ENCODE results near the gene GTF2F1. TPM values are rescaled to one million over a fixed set of nuclear protein-coding genes. Genes with fewer than 3 reads are reported as not detected.
A peak's percentile ranks its signal among the peaks of the same experiment; 100 is the strongest.
"Not testable (repeated sequence)": the region's sequence is repeated elsewhere in the genome, so short reads cannot be mapped to it uniquely, and the experiment has no call there.

Gene GTF2F1
- total and polyA plus RNA-seq, 2 experiments from 2014 or later: 41.2 to 43.3 TPM

DNA sequence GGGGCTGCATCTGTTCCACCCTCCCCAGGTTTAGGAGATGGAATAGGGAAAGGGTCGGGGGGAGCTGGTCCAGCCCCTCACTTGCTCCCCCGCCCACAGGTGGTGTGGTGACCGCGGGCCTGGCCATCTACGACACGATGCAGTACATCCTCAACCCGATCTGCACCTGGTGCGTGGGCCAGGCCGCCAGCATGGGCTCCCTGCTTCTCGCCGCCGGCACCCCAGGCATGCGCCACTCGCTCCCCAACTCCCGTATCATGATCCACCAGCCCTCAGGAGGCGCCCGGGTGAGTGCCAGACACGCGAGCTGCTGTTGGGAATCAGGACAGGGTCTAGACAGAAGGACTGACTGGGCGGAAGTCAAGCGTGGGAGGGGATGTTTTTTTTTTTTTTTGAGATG lies 28.6 kb downstream of the GTF2F1 start:
- 93 to 95% methylated on average over 20 to 21 of the region's 21 CpGs for WGBS, 2 experiments (ENCODE audit: low coverage in 1 of 2, low lambda C conversion rate in 2 of 2, missing lambda C conversion rate in 2 of 2)
- Histone ChIP-seq H3F3A (ENCODE audit: insufficient read depth) (0 out of 2 replicates have a peak, but pooled peaks cover 5% of the 10 kb centered on the region), H4K20me1 (ENCODE audit: insufficient read depth) (no peaks in the 10 kb centered on the region), H3K4me3 (no peak overlapping the region), H3K36me3 (ENCODE audit: low read depth) (peaks cover 12% of the 10 kb centered on the region; the same call in 1 of the 2 replicates), H3K79me2 (ENCODE audit: insufficient read depth) (peaks cover 26% of the 10 kb centered on the region), H3K9me3 (ENCODE audit: low read depth) (no peaks in the 10 kb centered on the region), H2AFZ (no peak overlapping the region), H3K9ac (no peak overlapping the region), H3K27me3 (replicated peaks; ENCODE audit: insufficient read depth) (no peaks in the 10 kb centered on the region), H3K4me2 (ENCODE audit: unreplicated experiment) (no peak overlapping the region), H3K9me2 (ENCODE audit: insufficient read depth) (no peaks in the 10 kb centered on the region), H3K27ac (no peak overlapping the region), H3K4me1 (ENCODE audit: insufficient read depth) (no peaks in the 10 kb centered on the region)
- in situ Hi-C loops (cut with MboI): no loop called here
- TF ChIP-seq EZH2 (IDR thresholded peaks at IDR 0.05; ENCODE audit: insufficient read depth, poor library complexity, severe bottlenecking) (no peak), EZH2phosphoT487 (IDR thresholded peaks at IDR 0.05; ENCODE audit: insufficient read depth, low read depth) (no peak)
- no peak for DNase-seq

DNA sequence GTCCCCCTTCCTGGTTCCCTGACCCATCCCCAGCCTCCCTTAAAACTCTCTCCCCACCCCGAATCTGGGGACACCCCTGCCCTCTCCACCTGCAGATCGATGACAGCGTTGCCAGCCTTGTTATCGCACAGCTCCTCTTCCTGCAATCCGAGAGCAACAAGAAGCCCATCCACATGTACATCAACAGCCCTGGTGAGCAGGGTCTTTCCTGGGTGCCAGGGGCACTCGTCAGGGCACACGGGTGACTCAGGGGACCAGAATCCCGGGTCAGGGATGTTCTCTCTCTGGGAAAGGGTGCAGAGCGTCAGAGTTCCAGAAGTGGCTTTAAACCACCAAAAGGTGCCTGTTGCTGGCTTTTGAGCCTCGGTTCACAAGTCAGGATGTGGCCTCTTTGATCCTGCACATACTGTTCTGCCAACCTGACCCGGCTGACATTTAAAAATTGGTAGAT lies 30.6 kb downstream of the GTF2F1 start:
- WGBS, 2 experiments (ENCODE audit: low coverage in 1 of 2, low lambda C conversion rate in 2 of 2, missing lambda C conversion rate in 2 of 2): 27 to 34% methylated on average over 11 of the region's 11 CpGs
- DNase-seq: peak; percentile 26
- peak overlapping the region; percentile 78 for H3K4me3 ChIP-seq
- no peaks in the 10 kb centered on the region for H3K9me3 ChIP-seq (ENCODE audit: low read depth)
- H3K9ac ChIP-seq: peak overlapping the region; percentile 83
- H3K4me2 ChIP-seq (ENCODE audit: unreplicated experiment): peak overlapping the region; percentile 86
- H3K36me3 ChIP-seq (ENCODE audit: low read depth): peaks cover 7% of the 10 kb centered on the region; the same call in 1 of the 2 replicates
- no peaks in the 10 kb centered on the region for H3K4me1 ChIP-seq (ENCODE audit: insufficient read depth)
- no peaks in the 10 kb centered on the region for H3K27me3 ChIP-seq (replicated peaks; ENCODE audit: insufficient read depth)
- H3K79me2 ChIP-seq (ENCODE audit: insufficient read depth): peaks cover 26% of the 10 kb centered on the region
- no peaks in the 10 kb centered on the region for H4K20me1 ChIP-seq (ENCODE audit: insufficient read depth)
- no peaks in the 10 kb centered on the region for H3F3A ChIP-seq (ENCODE audit: insufficient read depth)
- TF ChIP-seq EZH2 (IDR thresholded peaks at IDR 0.05; ENCODE audit: insufficient read depth, poor library complexity, severe bottlenecking) (no peak), EZH2phosphoT487 (IDR thresholded peaks at IDR 0.05; ENCODE audit: insufficient read depth, low read depth) (no peak)
- H3K9me2 ChIP-seq (ENCODE audit: insufficient read depth): no peaks in the 10 kb centered on the region
- in situ Hi-C loops (cut with MboI): no loop called here
- no peak overlapping the region for H3K27ac ChIP-seq
- peak overlapping the region; percentile 86 for H2AFZ ChIP-seq

DNA sequence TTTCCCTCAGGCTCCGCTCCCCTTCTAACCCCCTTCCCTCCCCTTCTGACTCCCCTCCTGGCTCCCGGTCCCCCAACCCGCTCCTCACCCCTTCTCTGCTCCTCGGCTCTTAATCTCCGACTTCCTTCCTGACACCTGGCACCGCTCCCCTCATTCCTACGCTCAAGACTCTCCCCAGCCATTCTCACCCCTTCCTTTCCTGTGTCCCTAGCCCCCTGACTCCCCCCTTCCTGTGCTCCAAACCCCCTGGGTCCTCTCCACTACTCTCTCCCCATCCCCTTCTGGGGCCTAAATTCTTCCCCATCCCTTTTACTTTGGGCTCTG lies 31.0 kb downstream of the GTF2F1 start:
- peak; percentile 30 for DNase-seq
- WGBS, 2 experiments (ENCODE audit: low coverage in 1 of 2, low lambda C conversion rate in 2 of 2, missing lambda C conversion rate in 2 of 2): 0% methylated on average over 7 of the region's 7 CpGs; no CpG with 5 or more reads in 1 of the 2 experiments
- peaks cover 26% of the 10 kb centered on the region for H3K79me2 ChIP-seq (ENCODE audit: insufficient read depth)
- no peaks in the 10 kb centered on the region for H3K9me2 ChIP-seq (ENCODE audit: insufficient read depth)
- peak overlapping the region; percentile 78 for H3K4me3 ChIP-seq
- no peaks in the 10 kb centered on the region for H3K4me1 ChIP-seq (ENCODE audit: insufficient read depth)
- TF ChIP-seq EZH2phosphoT487 (IDR thresholded peaks at IDR 0.05; ENCODE audit: insufficient read depth, low read depth) (no peak), EZH2 (IDR thresholded peaks at IDR 0.05; ENCODE audit: insufficient read depth, poor library complexity, severe bottlenecking) (no peak)
- no peaks in the 10 kb centered on the region for H3K9me3 ChIP-seq (ENCODE audit: low read depth)
- no peaks in the 10 kb centered on the region for H3K27me3 ChIP-seq (replicated peaks; ENCODE audit: insufficient read depth)
- peak overlapping the region; percentile 13; the same call in 1 of the 2 replicates for H3K27ac ChIP-seq
- peaks cover 3% of the 10 kb centered on the region; the same call in 1 of the 2 replicates for H3K36me3 ChIP-seq (ENCODE audit: low read depth)
- H3K9ac ChIP-seq: peak overlapping the region; percentile 83
- H4K20me1 ChIP-seq (ENCODE audit: insufficient read depth): no peaks in the 10 kb centered on the region
- H2AFZ ChIP-seq: peak overlapping the region; percentile 86
- no peaks in the 10 kb centered on the region for H3F3A ChIP-seq (ENCODE audit: insufficient read depth)
- peak overlapping the region; percentile 86 for H3K4me2 ChIP-seq (ENCODE audit: unreplicated experiment)
- in situ Hi-C loops (cut with MboI): no loop called here

DNA sequence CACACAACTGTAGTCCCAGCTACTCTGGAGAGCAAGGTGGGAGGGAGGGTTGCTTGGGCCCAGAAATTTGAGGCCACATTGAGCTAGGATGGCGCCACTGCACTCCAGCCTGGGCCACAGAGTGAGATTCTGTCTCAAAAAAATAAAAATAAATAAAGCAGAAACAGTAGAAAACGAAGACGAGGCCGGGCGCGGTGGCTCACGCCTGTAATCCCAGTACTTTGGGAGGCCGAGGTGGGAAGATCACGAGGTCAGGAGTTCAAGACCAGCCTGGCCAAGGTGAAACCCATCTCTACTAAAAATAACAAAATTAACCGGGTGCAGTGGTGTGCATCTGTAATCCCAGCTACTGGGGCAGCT lies 32.1 kb downstream of the GTF2F1 start:
- H3K79me2 ChIP-seq (ENCODE audit: insufficient read depth): peaks cover 26% of the 10 kb centered on the region
- DNase-seq; H3K9me2 ChIP-seq (ENCODE audit: insufficient read depth); H3K27me3 ChIP-seq (replicated peaks; ENCODE audit: insufficient read depth); H3F3A ChIP-seq (ENCODE audit: insufficient read depth); H3K4me1 ChIP-seq (ENCODE audit: insufficient read depth); in situ Hi-C loops (cut with MboI); H3K36me3 ChIP-seq (ENCODE audit: low read depth); H4K20me1 ChIP-seq (ENCODE audit: insufficient read depth); H3K9me3 ChIP-seq (ENCODE audit: low read depth); H3K4me2 ChIP-seq (ENCODE audit: unreplicated experiment); H3K27ac ChIP-seq: not testable (repeated sequence)
- WGBS, 2 experiments (ENCODE audit: low coverage in 1 of 2, low lambda C conversion rate in 2 of 2, missing lambda C conversion rate in 2 of 2): 86 to 87% methylated on average over 10 of the region's 10 CpGs
- H2AFZ ChIP-seq: peak overlapping the region; percentile 86; the same call in 1 of the 2 replicates
- H3K4me3 ChIP-seq: peak overlapping the region; percentile 78
- H3K9ac ChIP-seq: peak overlapping the region; percentile 83

DNA sequence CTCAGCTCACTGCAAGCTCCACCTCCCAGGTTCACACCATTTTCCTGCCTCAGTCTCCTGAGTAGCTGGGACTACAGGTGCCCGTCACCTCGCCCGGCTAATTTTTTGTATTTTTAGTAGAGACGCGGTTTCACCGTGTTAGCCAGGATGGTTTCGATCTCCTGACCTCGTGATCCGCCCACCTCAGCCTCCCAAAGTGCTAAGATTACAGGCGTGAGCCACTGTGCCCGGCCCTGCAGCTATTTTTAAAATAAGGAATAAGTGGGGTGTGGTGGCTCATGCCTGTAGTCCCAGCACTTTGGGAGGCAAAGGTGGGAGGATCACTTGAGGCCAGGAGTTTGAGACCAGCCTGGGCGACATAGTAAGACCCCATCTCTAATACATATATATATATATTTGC lies 32.5 kb downstream of the GTF2F1 start:
- H3K36me3 ChIP-seq (ENCODE audit: low read depth); in situ Hi-C loops (cut with MboI); H3K27ac ChIP-seq; H3F3A ChIP-seq (ENCODE audit: insufficient read depth); H3K4me3 ChIP-seq; H3K4me1 ChIP-seq (ENCODE audit: insufficient read depth); H3K4me2 ChIP-seq (ENCODE audit: unreplicated experiment); H2AFZ ChIP-seq; H3K9me3 ChIP-seq (ENCODE audit: low read depth); H3K27me3 ChIP-seq (replicated peaks; ENCODE audit: insufficient read depth); H3K9me2 ChIP-seq (ENCODE audit: insufficient read depth); DNase-seq; H4K20me1 ChIP-seq (ENCODE audit: insufficient read depth); H3K9ac ChIP-seq: not testable (repeated sequence)
- H3K79me2 ChIP-seq (ENCODE audit: insufficient read depth): peaks cover 26% of the 10 kb centered on the region
- 92% methylated on average over 12 of the region's 12 CpGs for WGBS, 2 experiments (ENCODE audit: low coverage in 1 of 2, low lambda C conversion rate in 2 of 2, missing lambda C conversion rate in 2 of 2)

Data from GM23248 (cell line).